HG02852 (cell line): ENCODE results near the gene GGACT.
"Not testable (repeated sequence)": the region's sequence is repeated elsewhere in the genome, so short reads cannot be mapped to it uniquely, and the experiment has no call there.

ENCODE experiments used
- ATAC-seq: cut with Tn5 transposase; IDR thresholded peaks from one replicate; pipeline ENCODE4 v1.9.1; 2021; ENCODE audit warnings: mild to moderate bottlenecking, moderate library complexity; ENCODE audit not compliant: unreplicated experiment

GGACT gene

DNA sequence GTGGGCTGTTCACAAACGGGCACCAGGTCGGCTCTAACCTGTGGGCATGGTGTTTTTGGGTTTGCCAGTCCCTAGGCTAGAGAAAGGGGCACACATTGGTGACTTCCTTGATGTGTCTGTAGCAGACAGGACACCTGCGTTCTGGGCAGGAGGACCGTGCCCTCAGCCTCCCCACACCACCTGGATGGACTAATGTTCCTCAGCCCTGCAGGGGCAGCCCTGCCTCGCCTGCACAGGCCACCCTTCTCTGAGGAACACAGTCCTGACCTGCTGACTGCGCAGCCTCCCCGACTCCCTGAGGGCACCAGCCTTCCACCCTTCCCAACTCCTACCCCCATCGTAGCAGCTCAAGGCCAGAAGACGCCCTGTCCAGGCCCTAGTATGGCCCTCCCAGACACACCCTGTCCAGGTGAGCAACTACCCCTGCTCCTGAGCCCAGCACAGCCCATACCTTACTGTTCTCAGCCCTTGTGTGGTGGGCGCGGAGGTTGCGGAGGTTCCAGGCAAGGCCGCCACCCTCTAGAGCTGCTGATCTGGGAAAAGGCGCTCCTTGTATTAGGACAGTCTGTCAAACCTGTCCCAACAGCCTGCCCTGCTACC, 55.7 kb downstream of the GGACT start:
- no peak for ATAC-seq

DNA sequence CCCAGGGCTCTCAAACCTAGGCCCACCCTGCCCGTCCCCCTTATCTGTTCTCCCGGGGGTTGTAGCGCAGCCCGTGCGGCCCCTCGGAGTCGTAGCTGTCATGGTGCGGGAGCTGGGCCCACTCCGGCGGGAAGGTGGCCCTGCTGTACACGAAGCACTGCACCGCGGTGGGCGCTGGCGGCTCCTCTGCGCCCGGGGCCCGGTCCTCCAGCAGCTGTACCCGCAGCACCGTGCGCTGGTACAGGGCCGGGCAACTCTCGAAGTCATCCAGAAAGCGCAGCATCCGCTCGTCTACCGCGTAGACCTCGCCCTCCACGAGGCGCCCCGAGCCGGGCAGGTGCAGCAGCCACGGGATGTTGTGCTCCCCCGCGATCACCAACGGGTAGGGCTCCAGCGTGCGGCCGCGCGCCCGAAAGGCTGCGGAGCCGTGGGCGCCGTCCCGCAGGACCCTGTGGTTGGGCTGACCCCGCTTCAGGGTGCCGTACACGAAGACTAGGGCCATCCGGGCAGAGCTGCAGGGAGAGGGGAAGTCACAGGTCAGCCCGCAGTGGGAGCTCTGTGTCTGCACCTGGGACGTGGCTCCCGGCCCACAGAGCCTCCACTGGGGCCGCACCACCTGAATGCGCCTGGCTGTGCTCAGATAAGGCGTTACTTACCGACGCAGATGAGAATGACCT, 56.4 kb downstream of the GGACT start:
- no peak for ATAC-seq

DNA sequence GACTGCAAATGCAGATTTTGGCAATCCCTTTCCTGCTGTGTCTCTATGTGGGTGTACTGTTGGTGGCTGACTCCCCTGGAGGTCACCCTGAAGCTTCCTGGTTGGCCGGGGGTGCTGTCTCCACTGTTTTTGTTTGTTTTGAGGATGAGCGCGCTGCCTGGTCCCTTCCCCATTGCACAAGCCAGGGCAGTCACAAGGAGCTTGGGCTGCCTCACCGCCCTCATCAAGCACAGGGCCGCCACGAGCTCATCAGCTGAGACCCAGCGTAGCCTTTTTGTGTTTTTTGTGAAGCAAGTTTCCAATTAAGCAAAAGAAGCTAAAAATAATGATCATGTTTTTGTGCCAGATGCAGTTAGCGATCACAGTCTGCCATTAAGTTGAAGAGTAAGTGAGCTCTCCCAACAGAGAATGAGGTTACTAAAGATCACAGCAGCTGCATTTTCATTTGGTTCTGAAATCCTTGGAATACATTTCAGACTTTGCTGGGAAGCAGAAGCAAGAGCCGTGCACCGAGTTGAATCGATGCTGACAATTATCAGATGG, 57.8 kb downstream of the GGACT start:
- ATAC-seq = no peak

DNA sequence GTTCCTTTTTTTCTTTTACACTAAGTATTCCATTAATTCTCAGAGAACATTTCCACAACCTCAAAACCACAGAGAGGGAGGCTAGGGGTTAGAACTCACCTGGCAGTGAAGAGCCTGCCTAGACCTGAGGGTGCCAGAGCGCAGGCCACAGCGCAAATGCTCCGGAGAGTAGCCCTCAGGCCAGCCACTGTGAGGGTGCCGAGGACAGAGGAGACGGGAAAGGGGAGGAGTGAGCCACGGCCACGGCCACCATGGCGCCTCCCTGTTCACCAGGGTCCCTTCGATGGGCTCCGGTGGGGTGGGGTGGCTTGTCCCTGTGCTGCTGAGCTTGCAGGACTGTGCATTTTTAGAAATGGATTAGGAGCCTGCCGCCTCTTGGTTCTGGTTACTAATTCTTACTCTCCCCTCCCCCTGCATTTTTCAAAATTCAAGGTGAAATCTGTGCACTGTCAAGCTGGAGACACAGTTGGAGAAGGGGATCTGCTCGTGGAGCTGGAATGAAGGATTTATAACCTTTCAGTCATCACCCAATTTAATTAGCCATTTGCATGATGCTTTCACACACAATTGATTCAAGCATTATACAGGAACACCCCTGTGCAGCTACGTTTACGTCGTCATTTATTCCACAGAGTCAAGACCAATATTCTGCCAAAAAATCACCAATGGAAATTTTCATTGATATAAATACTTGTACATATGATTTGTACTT, 58.8 kb downstream of the GGACT start:
- ATAC-seq = no peak

DNA sequence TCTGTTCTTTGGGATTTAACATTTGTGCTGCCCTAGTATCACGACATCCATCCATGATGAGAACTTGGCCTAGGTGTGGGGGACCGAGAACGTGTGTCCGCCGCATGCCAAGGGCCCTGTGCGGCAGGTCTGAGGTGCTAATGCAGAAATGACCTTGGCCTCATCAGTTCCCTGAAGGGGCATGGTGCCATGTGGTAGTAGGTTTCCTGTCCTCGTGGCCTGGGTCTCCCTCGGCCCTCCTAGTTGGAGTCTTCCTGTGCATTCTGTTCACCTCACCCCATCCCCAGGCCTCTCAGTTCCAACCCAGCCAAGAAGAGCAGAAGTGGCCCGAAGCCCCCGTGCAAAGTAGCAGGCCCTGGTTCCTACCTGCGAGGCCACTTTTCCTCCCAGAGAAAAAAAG, 59.8 kb downstream of the GGACT start:
- ATAC-seq = no peak

DNA sequence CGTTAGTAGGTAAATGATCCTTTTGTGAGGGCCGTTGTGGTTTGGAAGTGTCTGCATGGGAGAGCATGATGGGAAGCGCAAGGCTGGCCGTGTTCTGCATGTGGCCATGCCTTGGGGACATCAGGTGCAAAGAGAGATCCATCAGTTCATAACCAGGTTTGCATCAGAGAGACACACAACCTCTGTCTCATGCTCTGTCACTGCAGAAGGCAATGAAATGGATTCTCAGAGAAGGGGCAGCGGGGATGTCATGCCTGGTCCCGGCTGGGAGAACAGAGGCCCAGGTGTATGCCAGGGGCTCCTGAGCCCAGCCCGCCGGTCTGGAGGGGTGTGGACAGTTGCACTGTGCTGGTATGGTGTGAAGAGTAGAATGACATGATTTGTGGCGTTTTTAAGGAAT, 60.2 kb downstream of the GGACT start:
- no peak for ATAC-seq

DNA sequence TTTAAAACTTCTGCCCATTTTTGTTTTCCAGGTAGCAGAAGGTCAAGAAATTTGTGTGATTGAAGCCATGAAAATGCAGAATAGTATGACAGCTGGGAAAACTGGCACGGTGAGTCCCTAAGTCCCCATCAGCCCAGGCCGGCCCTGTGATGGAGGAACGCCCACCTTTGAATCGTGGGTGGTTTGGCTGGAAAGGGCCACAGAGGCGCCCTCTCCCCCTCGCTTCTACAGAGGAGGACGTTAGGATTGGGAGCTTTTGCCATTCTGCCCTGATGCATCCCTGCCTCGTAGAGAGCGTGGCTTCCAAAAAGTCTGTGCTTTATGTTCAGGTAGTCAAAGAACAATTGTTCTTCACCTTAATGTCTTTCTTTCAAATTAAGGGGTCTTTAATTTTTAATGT, 60.9 kb downstream of the GGACT start:
- ATAC-seq = no peak

DNA sequence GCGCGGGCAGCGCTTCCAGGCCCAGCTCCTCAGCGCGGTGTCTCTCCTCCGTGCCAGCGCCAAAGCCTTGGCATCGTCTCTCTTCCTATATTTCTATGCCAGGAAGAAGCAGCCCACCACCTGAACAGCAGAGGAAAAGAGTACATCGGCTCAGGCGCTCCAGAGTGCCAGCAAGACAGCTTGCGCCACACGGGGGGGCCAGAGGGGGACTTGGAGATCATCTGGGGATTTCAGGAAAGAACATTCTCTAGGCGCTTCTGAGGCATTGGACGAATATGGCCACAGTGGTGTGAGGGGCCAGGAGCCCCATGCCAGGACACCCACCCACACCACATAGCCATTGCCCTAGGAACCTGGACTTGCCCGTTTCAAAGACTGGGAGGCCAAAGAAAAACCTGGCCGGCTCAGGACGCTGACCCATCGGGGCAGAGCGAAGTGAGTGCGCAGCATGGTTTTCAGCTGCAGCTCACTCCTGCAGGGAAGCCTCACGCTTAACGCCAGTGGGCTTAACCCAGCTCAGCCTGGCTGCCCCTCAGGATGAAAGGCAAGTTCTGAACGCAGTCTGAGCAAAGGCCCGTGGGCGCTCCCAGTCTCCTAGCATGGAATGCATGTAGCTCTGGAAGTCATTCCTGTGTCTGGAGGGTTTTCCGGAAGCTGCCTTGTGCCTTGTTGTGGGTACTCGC, 62.1 kb downstream of the GGACT start:
- ATAC-seq = no peak

DNA sequence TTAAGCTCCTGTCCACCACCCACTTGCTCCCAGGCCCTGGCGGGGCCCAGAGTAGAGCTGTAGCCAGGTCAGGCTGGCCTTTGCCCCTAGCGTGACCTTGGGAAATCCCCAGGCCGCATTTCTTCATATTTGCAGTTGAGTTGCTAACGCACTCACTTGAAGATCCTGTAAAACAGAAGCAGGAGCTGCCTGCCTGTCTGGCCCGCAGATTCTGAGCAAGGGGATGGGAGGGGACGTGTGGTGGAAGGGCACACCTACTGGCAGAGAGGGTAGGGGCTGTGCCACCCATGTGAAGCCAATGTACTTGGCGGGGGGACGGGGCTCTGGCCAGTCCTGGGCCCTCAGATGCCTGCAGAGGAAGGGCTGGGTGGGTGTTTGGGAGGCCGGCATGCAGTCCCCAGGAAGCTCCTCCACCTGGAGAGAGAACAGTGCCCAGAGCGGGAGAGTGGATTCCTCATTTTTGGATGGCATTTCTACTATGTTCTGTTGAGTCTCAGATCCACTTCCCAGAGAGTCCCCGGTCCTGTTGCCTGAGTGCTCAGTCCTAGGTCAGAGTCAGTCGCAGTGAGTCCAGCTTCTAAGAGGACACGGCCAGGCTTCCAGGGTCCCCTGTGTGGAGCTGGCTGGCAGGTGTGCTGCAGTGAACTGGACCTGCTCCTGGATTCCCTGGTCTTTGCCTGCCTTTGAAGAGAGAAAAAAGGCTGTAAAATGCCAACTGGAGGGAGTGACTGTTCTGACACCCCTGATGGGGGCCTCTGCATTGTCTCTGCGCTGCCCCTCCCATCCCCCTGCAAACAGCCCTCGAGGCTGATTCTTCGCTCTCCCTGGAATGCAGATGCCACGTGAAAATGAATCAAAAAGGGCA, 62.9 kb downstream of the GGACT start:
- no peak for ATAC-seq

DNA sequence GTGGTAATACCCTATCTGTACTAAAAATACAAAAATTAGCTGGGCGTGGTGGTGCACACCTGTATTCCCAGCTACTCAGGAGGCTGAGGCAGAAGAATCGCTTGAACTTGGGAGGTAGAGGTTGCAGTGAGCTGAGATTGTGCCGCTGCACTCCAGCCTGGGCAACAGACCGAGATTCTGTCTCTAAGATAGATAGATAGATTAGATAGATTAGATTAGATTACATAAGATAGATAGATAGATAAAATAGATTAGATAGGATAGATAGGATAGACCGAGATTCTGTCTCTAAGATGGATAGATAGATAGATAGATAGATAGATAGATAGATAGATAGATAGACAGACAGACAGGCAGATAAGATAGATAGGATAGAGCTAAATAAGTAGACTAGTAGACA, 63.9 kb downstream of the GGACT start:
- ATAC-seq = not testable (repeated sequence)

DNA sequence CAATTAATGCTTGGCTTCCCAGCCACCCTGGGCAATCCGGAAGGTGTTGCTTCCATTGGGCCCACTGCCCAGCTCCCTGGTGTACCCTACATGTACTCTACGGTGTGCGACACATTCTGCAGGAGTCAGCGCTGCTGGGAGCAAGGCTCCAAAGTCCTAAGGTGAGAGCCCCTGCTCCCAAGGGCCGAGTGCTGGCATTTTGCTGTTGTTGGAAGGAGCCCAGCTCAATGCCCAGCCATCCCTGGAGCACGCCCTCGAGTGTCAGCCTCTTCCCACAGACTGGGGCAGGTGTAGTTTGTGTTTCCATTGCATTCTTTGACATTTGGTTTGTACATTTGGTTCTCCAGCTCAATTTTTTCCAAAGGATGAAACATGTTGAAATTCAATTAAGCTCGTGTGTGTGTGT, 64.6 kb downstream of the GGACT start:
- ATAC-seq = no peak

DNA sequence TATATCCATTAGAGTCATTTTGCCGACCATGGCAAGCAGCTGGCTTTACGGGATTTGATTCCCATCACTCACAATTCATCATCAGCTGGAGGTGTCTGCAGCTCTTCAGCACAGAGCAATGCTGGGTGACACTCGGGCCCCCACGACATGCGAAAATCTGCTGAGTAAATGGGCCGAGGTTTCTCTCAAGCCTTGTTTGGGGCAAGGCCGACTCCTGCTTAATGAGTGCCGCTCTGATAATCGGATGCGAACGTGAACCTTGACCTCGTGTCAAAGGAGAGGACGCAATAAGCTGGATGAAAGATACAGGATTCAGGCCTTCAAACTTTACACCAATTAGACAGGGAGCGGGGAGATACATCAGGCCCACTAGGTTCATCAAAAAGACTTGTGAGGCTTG, 65.2 kb downstream of the GGACT start:
- ATAC-seq = no peak

DNA sequence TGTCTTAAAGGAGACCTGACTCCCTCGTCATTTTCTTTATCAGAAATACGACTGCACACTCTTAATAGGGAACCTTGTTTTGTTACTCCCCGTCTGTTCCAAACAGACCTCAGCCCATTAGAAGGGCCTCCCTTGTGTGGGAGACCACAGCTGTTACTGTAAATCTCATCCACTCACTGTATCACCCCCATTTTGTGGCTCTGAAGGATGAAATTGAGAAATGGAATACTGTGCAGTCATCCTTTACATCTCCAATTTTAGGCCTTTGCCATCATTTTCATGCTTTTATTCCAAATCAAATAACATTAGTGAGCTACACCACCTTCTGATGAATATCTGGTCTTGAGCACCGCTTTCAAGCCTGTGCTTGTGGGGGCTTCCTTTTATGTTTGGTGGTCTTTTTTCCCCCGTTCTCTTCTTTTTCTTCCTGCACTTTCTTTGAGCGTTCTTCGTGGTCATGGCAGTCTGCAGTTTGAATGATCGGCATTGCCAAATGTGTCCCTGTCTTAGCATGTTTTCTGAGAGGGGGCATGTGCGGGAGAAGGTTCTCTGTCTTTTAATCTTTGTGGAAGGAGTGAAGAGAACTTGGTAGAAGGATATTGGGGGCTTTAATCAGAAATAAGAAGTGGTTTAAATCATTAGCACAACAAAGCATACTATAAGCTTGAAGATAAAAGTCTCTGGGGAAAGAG, 65.8 kb downstream of the GGACT start:
- ATAC-seq = no peak

DNA sequence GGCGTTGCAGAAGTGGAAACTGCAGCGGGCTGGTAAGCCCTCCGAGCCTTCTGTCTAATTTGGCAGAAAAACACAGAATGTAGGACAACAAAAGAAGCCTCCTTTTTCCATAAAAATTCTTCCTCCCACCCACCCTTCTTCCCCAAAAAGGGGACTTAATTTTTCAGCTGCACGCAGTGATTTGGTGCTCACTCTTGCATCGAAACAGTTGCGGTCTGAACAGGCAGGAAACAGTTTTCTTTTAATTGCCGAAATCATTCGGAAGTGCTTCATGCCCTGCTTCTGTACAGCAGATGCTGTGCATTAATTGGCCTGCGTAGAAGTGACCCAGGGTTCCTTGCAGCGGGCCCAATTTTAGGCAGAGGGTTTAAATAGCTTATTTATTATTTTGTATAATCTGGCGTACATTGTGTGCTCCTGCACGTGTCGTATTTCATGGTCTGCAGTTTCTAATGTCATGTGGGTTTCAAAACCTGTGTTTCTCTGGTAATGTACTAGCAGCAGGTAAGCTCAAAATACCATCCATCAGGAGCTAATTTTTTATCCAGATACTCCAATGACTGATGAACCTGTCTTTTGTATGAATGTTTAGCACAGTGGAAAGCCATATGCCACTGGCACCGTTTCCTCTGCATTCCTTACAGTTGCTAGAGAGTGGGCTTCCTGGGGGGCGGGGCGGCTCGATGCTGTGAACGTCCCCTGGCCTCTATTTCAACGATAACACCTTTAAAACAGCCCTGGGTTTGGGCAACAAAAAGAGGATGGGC, 66.6 kb downstream of the GGACT start:
- ATAC-seq = no peak

DNA sequence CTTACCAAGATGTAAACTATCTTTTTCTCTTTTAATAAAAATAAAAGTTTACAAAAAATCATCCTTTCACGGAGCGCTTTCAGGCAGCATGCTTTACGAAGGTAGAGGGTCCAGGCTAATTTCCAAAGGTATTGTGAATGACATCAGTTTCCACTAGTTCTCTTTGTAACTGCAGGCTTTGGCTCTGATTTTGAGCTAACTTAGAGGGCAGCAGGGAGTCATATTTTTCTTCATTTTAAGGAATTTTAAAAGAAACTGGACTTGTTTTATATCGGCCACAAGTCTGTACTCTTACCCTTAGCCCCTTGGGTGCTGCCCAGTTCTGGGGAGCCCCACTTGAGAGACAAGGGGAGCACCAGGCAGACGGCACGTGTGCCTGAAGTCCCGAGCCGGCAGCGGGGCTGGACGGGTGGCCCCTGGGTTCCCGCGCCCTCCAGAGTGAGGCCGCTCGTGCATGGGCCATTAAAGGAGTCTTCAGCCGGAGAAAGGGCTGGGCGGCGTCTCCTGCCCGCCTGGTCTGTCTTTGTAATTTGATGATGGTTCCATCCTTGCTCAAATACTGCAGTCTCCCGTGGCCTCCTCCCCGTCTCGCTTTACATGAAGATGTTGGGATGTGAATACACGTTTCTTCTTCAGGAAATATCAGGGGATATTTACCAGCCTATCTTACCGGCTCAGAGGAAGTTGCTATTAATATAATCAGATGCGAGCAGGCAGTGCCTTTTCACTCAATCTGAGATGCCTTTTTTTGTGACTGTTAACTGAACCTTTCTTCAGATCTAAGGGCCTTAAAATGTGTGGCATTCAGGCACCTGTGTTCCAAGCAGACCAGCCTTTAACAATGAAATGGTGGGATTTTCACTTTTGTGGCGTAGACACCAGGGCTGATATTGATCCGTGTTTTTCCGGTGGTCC, 67.4 kb downstream of the GGACT start:
- ATAC-seq = no peak

DNA sequence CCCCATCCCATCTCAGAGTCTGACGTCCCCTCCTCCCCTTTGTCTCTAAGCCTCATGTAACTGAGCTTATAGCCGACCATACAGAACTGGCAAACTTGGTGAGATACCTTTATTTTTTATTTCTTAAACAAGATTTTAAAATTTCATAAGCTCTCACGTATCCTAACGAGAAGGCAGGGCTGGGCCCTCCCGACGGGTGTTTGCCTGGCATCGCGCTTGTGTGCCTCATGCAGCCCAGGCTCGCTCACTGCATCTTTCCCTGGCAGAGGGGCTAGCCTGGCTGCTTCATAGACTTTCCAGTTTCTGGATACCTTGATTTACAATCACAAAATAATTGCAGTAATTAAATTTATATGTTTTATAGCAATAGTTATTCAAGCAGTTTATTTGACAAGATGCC, 69.0 kb downstream of the GGACT start:
- no peak for ATAC-seq

DNA sequence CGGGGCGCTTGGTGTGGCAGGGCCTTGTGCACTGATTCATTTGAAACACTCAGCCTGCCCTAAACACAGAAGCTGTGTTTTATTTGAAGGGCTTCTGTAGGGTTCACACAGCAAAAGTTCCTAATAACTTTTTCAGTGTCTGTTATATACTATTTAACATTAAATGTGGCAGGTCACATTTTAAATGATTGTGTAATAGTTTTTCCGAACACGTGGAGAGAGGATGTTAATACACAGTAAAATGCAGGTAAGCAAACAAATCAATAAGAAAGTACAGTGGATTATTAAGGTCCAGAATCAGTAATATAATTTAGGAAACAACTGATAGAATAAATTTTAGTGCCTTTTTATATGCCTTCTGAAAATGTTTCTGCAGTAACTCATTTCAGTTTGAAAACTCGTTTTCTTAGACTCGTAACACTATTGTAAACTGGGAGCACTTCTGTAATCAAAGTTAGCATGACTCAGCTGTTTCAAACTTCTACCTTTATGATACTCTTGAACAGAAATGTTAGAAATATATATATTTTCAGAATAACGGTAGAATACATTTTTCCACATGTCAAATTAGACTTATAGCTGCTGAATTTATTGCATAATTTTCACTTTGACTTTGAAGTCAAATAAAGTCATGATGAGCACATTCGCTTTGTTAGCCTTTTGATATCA, 70.1 kb downstream of the GGACT start:
- no peak for ATAC-seq

DNA sequence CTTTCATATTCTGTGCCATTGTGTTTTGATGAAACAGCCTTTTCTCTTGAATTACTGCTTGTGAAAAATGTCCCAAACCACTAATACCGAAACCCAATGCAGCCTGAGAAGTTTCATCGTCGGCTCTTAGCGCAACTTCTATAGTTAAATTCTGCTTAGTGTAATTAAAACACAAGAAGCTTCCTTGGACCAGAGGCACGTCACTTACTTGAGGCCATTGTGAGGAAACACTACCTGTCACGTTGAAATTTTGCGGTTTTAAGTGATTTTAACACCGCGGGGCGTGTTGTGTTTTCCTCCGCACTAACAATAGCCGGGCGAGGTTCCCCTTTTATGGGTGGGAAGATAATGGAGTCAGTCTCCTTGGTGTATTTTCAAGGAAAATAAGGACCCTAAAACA, 70.9 kb downstream of the GGACT start:
- no peak for ATAC-seq
